Loucy (cell line): Measurements from ENCODE around the gene MYO1E.

Experiments used
- EZH2phosphoT487 ChIP-seq: fragments of 200-600 bp; IDR thresholded peaks from 2 replicates; pipeline ENCODE4 v1.6.1; 2018; ENCODE audit warnings: antibody characterized with exemption, mild to moderate bottlenecking, moderate library complexity, borderline replicate concordance
- TF ChIP-seq, protein P1 (sequence below): fragments of 200-600 bp; sonication (generic); conservative IDR thresholded peaks from 2 replicates; pipeline ENCODE4 v1.5.1; 2014; ENCODE audit warnings: mild to moderate bottlenecking, antibody characterized with exemption, low read length

DNA sequence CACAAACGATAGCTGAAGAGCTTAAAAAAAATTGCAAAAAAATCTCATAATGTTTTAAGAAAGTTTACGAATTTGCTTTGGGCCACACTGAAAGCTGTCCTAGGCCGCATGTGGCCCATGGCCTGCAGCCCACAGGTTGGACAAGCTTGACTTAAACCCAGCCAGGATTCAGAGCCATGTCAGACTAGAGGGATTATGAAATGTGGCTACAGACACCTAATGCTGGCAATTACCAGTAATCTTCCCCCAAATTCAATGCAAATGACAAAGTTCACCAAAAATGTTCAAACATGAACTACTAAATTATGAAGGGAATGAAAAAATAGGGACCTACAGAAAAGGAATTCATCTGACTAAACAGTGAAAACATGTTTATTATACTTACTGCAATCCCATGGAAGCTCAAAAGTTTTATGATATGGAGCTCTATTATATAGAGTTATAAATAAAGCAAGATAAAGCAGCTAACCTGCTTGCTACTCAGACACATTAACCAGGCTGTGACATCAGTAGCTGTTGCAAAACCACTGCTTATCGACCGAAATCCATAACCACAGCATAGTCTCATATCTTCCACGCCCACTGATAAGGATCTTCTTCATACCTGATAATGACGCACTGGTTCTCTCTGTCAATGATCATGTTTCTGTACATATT, 116.9 kb downstream of the MYO1E start:
- TF ChIP-seq, protein P1, sequence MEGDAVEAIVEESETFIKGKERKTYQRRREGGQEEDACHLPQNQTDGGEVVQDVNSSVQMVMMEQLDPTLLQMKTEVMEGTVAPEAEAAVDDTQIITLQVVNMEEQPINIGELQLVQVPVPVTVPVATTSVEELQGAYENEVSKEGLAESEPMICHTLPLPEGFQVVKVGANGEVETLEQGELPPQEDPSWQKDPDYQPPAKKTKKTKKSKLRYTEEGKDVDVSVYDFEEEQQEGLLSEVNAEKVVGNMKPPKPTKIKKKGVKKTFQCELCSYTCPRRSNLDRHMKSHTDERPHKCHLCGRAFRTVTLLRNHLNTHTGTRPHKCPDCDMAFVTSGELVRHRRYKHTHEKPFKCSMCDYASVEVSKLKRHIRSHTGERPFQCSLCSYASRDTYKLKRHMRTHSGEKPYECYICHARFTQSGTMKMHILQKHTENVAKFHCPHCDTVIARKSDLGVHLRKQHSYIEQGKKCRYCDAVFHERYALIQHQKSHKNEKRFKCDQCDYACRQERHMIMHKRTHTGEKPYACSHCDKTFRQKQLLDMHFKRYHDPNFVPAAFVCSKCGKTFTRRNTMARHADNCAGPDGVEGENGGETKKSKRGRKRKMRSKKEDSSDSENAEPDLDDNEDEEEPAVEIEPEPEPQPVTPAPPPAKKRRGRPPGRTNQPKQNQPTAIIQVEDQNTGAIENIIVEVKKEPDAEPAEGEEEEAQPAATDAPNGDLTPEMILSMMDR = no peak
- no peak for TF ChIP-seq EZH2phosphoT487
